WERI-Rb-1 (cell line): ENCODE data around the gene KRTAP5-7.

Experiments used
- DNase-seq: peaks from one replicate; pipeline ENCODE4 v3.0.0-alpha.2; 2020
- H3K27ac ChIP-seq: fragments of 250-450 bp; sonication (Bioruptor Pico); 2 replicates; pipeline ENCODE4 v1.5.1; 2020; ENCODE audit warnings: mild to moderate bottlenecking, moderate library complexity
- H3K27me3 ChIP-seq: fragments of 250-450 bp; sonication (Bioruptor Pico); 2 replicates; pipeline ENCODE4 v1.5.1; 2021; ENCODE audit warnings: mild to moderate bottlenecking, low read depth, moderate library complexity; ENCODE audit not compliant: insufficient read depth, severe bottlenecking
- H3K36me3 ChIP-seq: fragments of 250-450 bp; sonication (Bioruptor Pico); 2 replicates; pipeline ENCODE4 v1.5.1; 2020; ENCODE audit warnings: mild to moderate bottlenecking, moderate library complexity
- H3K4me3 ChIP-seq: 2 replicates; pipeline ENCODE4 v1.5.1; 2011; ENCODE audit warnings: low read depth, mild to moderate bottlenecking, control low read depth, low read length
- H3K9me3 ChIP-seq: fragments of 250-450 bp; sonication (Bioruptor Pico); 2 replicates; pipeline ENCODE4 v1.5.1; 2021; ENCODE audit warnings: mild to moderate bottlenecking, moderate library complexity; ENCODE audit not compliant: severe bottlenecking
- TF ChIP-seq, protein P1 (sequence below): IDR thresholded peaks from 2 replicates; pipeline ENCODE4 v1.5.1; 2011; ENCODE audit warnings: low read depth, mild to moderate bottlenecking, control low read depth, inconsistent platforms, low read length

The KRTAP5-7 gene

DNA sequence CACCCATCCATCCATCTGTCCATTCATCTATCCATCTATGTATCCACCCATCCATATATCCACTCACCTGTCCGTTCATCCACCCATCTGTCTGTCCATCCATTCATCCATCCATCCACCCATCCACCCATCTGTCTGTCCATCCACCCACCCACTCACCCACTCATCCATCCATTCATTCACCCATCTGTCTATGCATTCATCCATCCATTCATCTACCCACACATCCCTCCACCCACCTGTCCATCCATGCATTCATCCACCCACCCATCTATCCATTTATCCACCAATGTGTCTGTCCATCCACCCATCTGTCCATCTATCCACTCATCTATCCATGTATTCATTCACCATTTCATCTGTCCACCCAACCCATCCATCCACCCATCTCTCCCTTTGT is 40.7 kb upstream of the KRTAP5-7 start:
- TF ChIP-seq, protein P1, sequence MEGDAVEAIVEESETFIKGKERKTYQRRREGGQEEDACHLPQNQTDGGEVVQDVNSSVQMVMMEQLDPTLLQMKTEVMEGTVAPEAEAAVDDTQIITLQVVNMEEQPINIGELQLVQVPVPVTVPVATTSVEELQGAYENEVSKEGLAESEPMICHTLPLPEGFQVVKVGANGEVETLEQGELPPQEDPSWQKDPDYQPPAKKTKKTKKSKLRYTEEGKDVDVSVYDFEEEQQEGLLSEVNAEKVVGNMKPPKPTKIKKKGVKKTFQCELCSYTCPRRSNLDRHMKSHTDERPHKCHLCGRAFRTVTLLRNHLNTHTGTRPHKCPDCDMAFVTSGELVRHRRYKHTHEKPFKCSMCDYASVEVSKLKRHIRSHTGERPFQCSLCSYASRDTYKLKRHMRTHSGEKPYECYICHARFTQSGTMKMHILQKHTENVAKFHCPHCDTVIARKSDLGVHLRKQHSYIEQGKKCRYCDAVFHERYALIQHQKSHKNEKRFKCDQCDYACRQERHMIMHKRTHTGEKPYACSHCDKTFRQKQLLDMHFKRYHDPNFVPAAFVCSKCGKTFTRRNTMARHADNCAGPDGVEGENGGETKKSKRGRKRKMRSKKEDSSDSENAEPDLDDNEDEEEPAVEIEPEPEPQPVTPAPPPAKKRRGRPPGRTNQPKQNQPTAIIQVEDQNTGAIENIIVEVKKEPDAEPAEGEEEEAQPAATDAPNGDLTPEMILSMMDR: no peak
- no peak for DNase-seq
- Histone ChIP-seq H3K27me3 (no peaks in the 10 kb centered on the region), H3K27ac (no peak overlapping the region), H3K9me3 (no peaks in the 10 kb centered on the region), H3K36me3 (peaks cover 29% of the 10 kb centered on the region), H3K4me3 (no peak overlapping the region)

DNA sequence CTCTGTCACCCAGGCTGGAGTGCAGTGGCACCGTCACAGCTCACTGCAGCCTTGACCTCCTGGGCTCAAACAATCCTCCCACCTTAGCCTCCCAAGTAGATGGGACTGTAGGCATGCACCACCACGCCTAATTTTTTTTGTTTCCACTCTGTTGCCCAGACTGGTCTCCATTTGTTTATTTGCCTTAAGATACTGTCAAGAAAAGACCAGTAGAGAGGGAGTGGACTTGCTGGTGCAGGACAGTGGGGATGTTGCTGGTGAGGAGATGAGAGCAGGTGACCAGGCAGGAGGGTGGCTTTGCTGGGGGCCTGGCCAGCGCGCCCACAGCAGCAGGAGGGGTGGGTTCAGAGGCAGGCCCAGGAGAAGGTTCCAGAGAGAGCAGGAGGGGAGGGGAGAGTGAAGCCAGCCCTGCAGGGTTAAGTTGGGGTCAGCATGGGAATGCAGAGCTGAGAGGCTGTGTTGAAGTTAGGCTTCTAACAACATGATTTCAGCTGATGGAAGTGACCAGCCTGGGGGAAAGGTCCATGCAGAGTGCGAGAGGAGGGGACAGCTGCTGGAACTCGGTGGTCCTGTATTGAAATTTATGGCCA is 38.3 kb upstream of the KRTAP5-7 start:
- Histone ChIP-seq H3K9me3 (no peaks in the 10 kb centered on the region), H3K36me3 (peaks cover 18% of the 10 kb centered on the region), H3K4me3 (no peak overlapping the region), H3K27me3 (no peaks in the 10 kb centered on the region), H3K27ac (no peak overlapping the region)
- TF ChIP-seq, protein P1: no peak
- no peak for DNase-seq

DNA sequence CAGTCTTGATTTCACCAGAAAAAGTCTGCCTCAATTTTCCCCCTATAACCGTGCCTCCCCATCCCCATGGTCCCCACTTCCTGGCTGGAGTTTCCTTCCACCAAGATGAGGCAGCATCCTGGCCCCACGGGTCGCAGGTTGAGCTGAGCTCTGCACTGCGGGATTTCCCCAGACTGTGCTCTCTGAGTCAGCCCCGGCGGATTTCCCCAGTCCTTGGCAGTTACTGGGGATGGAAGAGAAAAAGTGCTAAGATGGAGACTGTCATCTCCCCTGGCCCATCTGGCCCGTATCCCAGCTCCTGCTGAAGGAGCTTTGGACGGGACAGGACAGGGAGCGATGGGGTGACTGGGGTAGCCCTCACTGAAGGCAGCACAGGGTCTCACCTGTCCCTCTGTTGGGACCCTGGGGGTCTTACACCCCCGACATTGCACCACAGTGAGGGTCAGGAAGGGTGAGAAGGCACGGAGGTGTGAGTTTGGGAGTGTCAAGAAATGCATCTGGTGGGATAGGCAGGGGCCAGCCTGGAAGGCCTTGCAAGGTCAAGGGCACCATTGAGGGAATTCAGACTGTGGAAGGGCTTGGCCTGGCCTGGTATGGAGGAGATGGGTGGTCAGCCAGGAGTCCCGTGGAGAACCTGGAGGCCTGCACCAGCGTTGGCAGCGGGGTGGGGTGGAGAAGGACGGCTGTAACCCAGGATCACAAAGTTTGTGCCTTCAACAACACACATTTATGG is 37.6 kb upstream of the KRTAP5-7 start:
- no peaks in the 10 kb centered on the region for H3K27me3 ChIP-seq
- peaks cover 11% of the 10 kb centered on the region for H3K36me3 ChIP-seq
- H3K27ac ChIP-seq: no peak overlapping the region
- DNase-seq: no peak
- TF ChIP-seq, protein P1: no peak
- H3K9me3 ChIP-seq: no peaks in the 10 kb centered on the region
- no peak overlapping the region for H3K4me3 ChIP-seq

DNA sequence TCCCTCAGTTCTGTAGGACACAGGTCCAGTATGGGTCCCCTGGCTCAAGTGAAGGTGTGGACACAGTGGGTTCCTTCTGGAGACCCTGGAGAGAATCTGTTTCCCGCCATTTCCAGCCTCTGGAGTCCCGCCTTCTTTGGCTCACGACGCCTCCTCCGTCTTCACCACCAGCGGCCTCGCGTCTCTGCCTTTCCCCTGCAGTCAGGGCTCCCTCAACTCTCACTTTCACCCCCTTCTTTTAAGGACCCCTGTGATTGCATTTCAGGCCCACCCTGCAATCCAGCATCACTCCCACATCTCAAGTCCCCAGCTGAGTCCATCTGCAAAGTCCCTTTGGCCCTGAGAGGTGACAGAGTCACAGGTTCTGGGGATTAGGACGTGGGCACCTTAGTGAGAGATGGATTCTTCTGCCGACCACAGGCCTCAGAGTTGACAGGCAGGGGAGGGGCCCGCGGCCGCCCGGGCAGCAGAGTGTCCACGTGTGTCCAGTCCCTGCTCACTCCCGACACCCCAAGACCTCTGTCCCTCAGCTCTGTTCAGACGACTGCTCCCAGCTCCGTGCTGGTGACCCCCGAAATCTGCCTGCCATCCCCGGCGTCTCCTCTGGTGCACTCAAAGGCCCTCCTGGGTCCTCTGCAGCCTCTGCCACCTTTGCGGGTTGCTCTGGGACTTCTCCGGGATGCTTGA is 36.9 kb upstream of the KRTAP5-7 start:
- Histone ChIP-seq H3K36me3 (peaks cover 7% of the 10 kb centered on the region), H3K4me3 (no peak overlapping the region)

DNA sequence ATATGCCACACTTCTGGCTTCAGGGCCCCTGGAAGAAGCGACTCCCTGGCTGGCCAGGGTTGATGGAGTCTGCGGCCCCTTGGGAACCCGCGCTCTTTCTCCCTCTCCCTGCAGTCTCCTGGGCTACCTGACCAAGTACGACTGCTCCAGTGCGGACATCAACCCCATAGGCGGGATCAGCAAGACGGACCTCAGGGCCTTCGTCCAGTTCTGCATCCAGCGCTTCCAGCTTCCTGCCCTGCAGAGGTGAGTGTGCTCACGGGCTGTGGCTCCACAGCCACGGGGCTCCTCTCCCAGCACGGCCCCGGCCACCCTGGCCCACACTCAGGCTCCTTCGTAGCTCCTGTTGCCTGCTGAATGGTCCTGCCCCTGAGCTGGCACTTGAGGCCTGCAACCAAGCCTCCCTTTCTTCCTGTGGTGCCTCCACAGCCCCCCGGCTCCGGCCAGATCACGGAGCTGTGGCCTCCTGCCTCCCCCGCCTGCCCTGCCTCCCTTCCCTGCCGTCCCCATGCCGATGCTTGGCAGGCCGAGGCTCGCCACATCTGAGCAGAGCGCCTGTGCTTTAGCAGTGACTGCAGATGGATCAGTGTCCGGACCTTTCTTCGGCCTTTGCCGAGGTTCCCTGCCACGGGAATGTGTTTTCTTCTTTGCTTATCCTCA is 36.2 kb upstream of the KRTAP5-7 start:
- Histone ChIP-seq H3K27ac (no peak overlapping the region), H3K4me3 (no peak overlapping the region)

More for the DNA sequence above, 36.9 kb upstream of the KRTAP5-7 start:
- DNase-seq: no peak
- Histone ChIP-seq H3K27me3 (no peaks in the 10 kb centered on the region), H3K9me3 (no peaks in the 10 kb centered on the region), H3K27ac (no peak overlapping the region)
- TF ChIP-seq, protein P1: no peak

More for the DNA sequence above, 36.2 kb upstream of the KRTAP5-7 start:
- DNase-seq: no peak
- TF ChIP-seq, protein P1: no peak
- Histone ChIP-seq H3K36me3 (peaks cover 3% of the 10 kb centered on the region), H3K9me3 (no peaks in the 10 kb centered on the region), H3K27me3 (no peaks in the 10 kb centered on the region)
